Small intestine (tissue), 7 donors: ENCODE measurements around the gene FXYD7. TPM values are rescaled to one million over a fixed set of nuclear protein-coding genes. Genes with fewer than 3 reads are reported as not detected.

Experiments
- DNase-seq, 2 donors: peaks; one replicate each; pipeline versions ENCODE4 v3.0.0 to v3.0.0-alpha.2; 2013
- FAIRE-seq: peaks from 2 replicates; lab custom pipeline; 2012; peaks lifted over from hg19 to GRCh38; lab: Jason Lieb, UNC
- H3K27ac ChIP-seq, 3 donors: one replicate each; pipeline ENCODE4 v1.5.1; 2013; ENCODE audit warnings: low read length in 2 of 3, mild to moderate bottlenecking in 2 of 3, control low read depth in 1 of 3, inconsistent platforms in 1 of 3, low read depth in 1 of 3, moderate library complexity in 1 of 3
- H3K27me3 ChIP-seq, 3 donors: one replicate each; pipeline ENCODE4 v1.6.1; 2013; ENCODE audit warnings: low read length in 3 of 3, inconsistent platforms in 1 of 3; ENCODE audit not compliant: control insufficient read depth in 3 of 3, insufficient read depth in 3 of 3
- H3K36me3 ChIP-seq, 3 donors: one replicate each; pipeline ENCODE4 v1.6.1; 2013; ENCODE audit warnings: low read length in 3 of 3, inconsistent platforms in 1 of 3, low read depth in 1 of 3, mild to moderate bottlenecking in 1 of 3, moderate library complexity in 1 of 3; ENCODE audit not compliant: control insufficient read depth in 3 of 3, insufficient read depth in 2 of 3
- H3K4me1 ChIP-seq, 3 donors: one replicate each; pipeline ENCODE4 v1.6.1; 2013; ENCODE audit warnings: low read length in 2 of 3, inconsistent platforms in 1 of 3, low read depth in 1 of 3, mild to moderate bottlenecking in 1 of 3, moderate library complexity in 1 of 3; ENCODE audit not compliant: control insufficient read depth in 3 of 3, insufficient read depth in 2 of 3
- H3K4me3 ChIP-seq, 3 donors: one replicate each; pipeline ENCODE4 v1.5.1; 2013; ENCODE audit warnings: low read length in 3 of 3, control low read depth in 1 of 3, inconsistent platforms in 1 of 3, low read depth in 1 of 3, mild to moderate bottlenecking in 1 of 3, moderate library complexity in 1 of 3
- H3K9me3 ChIP-seq, 2 donors: one replicate each; pipeline ENCODE4 v1.6.1; 2013; ENCODE audit warnings: low read depth in 1 of 2, low read length in 1 of 2; ENCODE audit not compliant: control insufficient read depth in 2 of 2, insufficient read depth in 1 of 2
- WGBS, 3 donors: extraction: QIAGEN DNeasy Blood & Tissue Kit; methylation state at CpG; one replicate each; pipeline ENCODE4 v1.1.7; 2013; 5-methylcytosine and 5-hydroxymethylcytosine counted together
- polyA plus RNA-seq, 4 donors: library from polyadenylated mRNA; stranded (reverse) in 3 of 4; unstranded in 1 of 4; fragments of 200-250 nt in 3 of 4; fragments of 120-200 nt in 1 of 4; gene quantifications; one replicate each; pipeline versions ENCODE4 v1.2.1 to v1.2.3, GENCODE V29; 2013
- donor health status: healthy with polysubstance abuse.
- donor health status: control.
- donor health status: control.
- donor health status: Bipolar disorder and iron deficiency.
- donor health status: healthy.

FXYD7 gene
- polyA plus RNA-seq, 4 donors: 0.24 to 0.38 TPM; not detected in 2

GRCh38 chr19:35176181-35176570 is 33.1 kb downstream of the FXYD7 start:
- Histone ChIP-seq H3K27ac (no peak overlapping the region), H3K9me3 (peaks cover 0 to 6% of the 10 kb centered on the region in 2 donors), H3K4me3 (no peak overlapping the region), H3K36me3 (no peaks in the 10 kb centered on the region), H3K4me1 (peaks cover 0 to 2% (median 0%) of the 10 kb centered on the region in 3 donors), H3K27me3 (no peaks in the 10 kb centered on the region)
- DNase-seq (no peak), FAIRE-seq (no peak)
- 64 to 73% (median 69%) methylated on average over 3 of the region's 3 CpGs for WGBS, 3 donors

GRCh38 chr19:35177377-35178274 is 34.6 kb downstream of the FXYD7 start:
- DNase-seq: no peak
- Histone ChIP-seq H3K36me3 (no peaks in the 10 kb centered on the region), H3K27me3 (peaks cover 0 to 2% (median 0%) of the 10 kb centered on the region in 3 donors), H3K4me3 (no peak overlapping the region), H3K4me1 (peaks cover 0 to 2% (median 0%) of the 10 kb centered on the region in 3 donors), H3K27ac (no peak overlapping the region), H3K9me3 (peaks cover 0 to 4% of the 10 kb centered on the region in 2 donors)
- no peak for FAIRE-seq
- 66 to 79% (median 73%) methylated on average over 7 of the region's 7 CpGs for WGBS, 3 donors

- Histone ChIP-seq H3K27ac (no peak overlapping the region), H3K4me3 (no peak overlapping the region), H3K9me3 (peaks cover 0 to 4% of the 10 kb centered on the region in 2 donors), H3K27me3 (peaks cover 0 to 2% (median 0%) of the 10 kb centered on the region in 3 donors), H3K4me1 (peaks cover 0 to 2% (median 0%) of the 10 kb centered on the region in 3 donors), H3K36me3 (no peaks in the 10 kb centered on the region)
- FAIRE-seq: no peak
- DNase-seq: no peak
- 52 to 67% (median 60%) methylated on average over 2 of the region's 2 CpGs for whole genome bisulfite sequencing, 3 donors
Measured at GRCh38 chr19:35178701-35179100, 35.6 kb downstream of the FXYD7 start.

GRCh38 chr19:35179830-35180229 is 36.8 kb downstream of the FXYD7 start:
- 72 to 75% (median 75%) methylated on average over 3 of the region's 3 CpGs for WGBS, 3 donors
- no peaks in the 10 kb centered on the region for H3K36me3 ChIP-seq
- FAIRE-seq (no peak), DNase-seq (no peak)
- H3K4me3 ChIP-seq: no peak overlapping the region
- no peak overlapping the region for H3K27ac ChIP-seq
- H3K27me3 ChIP-seq: peaks cover 0 to 2% (median 0%) of the 10 kb centered on the region in 3 donors
- peaks cover 0 to 2% (median 0%) of the 10 kb centered on the region in 3 donors for H3K4me1 ChIP-seq
- peaks cover 0 to 4% of the 10 kb centered on the region in 2 donors for H3K9me3 ChIP-seq

- peaks cover 0 to 4% of the 10 kb centered on the region in 2 donors for H3K9me3 ChIP-seq
- no peak overlapping the region for H3K4me3 ChIP-seq
- peaks cover 0 to 2% (median 0%) of the 10 kb centered on the region in 3 donors for H3K27me3 ChIP-seq
- no peaks in the 10 kb centered on the region for H3K4me1 ChIP-seq
- H3K27ac ChIP-seq: no peak overlapping the region
- no peak for DNase-seq
- no peak for FAIRE-seq
- WGBS, 3 donors: 78 to 94% (median 83%) methylated on average over 1 of the region's 1 CpG
- H3K36me3 ChIP-seq: no peaks in the 10 kb centered on the region
Measured at GRCh38 chr19:35181387-35181786, 38.3 kb downstream of the FXYD7 start.

- DNase-seq (no peak), FAIRE-seq (no peak)
- Histone ChIP-seq H3K36me3 (no peaks in the 10 kb centered on the region), H3K27me3 (peaks cover 0 to 2% (median 0%) of the 10 kb centered on the region in 3 donors), H3K27ac (no peak overlapping the region), H3K9me3 (peaks cover 0 to 4% of the 10 kb centered on the region in 2 donors), H3K4me1 (no peaks in the 10 kb centered on the region), H3K4me3 (no peak overlapping the region)
- WGBS, 3 donors: 89 to 93% (median 90%) methylated on average over 1 of the region's 1 CpG
Measured at GRCh38 chr19:35184267-35184666, 41.2 kb downstream of the FXYD7 start.

- no peak overlapping the region for H3K4me3 ChIP-seq
- H3K27ac ChIP-seq: no peak overlapping the region
- H3K27me3 ChIP-seq: peaks cover 0 to 2% (median 0%) of the 10 kb centered on the region in 3 donors
- WGBS, 3 donors: 58 to 78% (median 62%) methylated on average over 2 of the region's 2 CpGs
- peaks cover 0 to 4% of the 10 kb centered on the region in 2 donors for H3K9me3 ChIP-seq
- H3K4me1 ChIP-seq: no peaks in the 10 kb centered on the region
- no peak for DNase-seq
- no peaks in the 10 kb centered on the region for H3K36me3 ChIP-seq
- FAIRE-seq: no peak
Measured at GRCh38 chr19:35184884-35185283, 41.8 kb downstream of the FXYD7 start.

GRCh38 chr19:35194012-35194984 is 51.2 kb downstream of the FXYD7 start:
- H3K4me1 ChIP-seq: peaks cover 0 to 6% (median 0%) of the 10 kb centered on the region in 3 donors
- FAIRE-seq (no peak), DNase-seq (no peak)
- H3K4me3 ChIP-seq: no peak overlapping the region
- H3K9me3 ChIP-seq: no peaks in the 10 kb centered on the region
- no peak overlapping the region for H3K27ac ChIP-seq
- 71 to 74% (median 74%) methylated on average over 9 of the region's 9 CpGs for WGBS, 3 donors
- H3K36me3 ChIP-seq: no peaks in the 10 kb centered on the region
- H3K27me3 ChIP-seq: no peaks in the 10 kb centered on the region
